CD14-positive monocyte (primary cell): Measurements from ENCODE around the gene KIAA0232. TPM values are rescaled to one million over a fixed set of nuclear protein-coding genes. Genes with fewer than 3 reads are reported as not detected.
"Not testable (repeated sequence)": the region's sequence is repeated elsewhere in the genome, so short reads cannot be mapped to it uniquely, and the experiment has no call there.

ENCODE experiments used
- DNase-seq, 3 donors: peaks; one replicate each; pipeline ENCODE4 v3.0.0-alpha.2; 2011 to 2022
- H2AFZ ChIP-seq: 2 replicates; pipeline ENCODE4 v1.6.0; 2012; ENCODE audit warnings: mild to moderate bottlenecking, low read depth, low read length, inconsistent platforms; ENCODE audit not compliant: insufficient read depth, poor library complexity, severe bottlenecking
- H3K27ac ChIP-seq, 2 donors: 1 replicate in 1 of 2; 2 replicates in 1 of 2; pipeline ENCODE4 v1.5.1; 2012 to 2013; ENCODE audit warnings: low read length in 2 of 2, control low read depth in 1 of 2, inconsistent platforms in 1 of 2, low read depth in 1 of 2, mild to moderate bottlenecking in 1 of 2
- H3K27me3 ChIP-seq, 2 donors: one replicate each; pipeline versions ENCODE4 v1.6.0 to v1.6.1; 2011 to 2013; ENCODE audit warnings: low read length in 2 of 2; ENCODE audit not compliant: control insufficient read depth in 2 of 2, insufficient read depth in 2 of 2
- H3K36me3 ChIP-seq, 2 donors: replicated peaks in 1 of 2; 1 replicate in 1 of 2; 2 replicates in 1 of 2; pipeline versions ENCODE4 v1.5.1 to v1.6.1; 2012 to 2013; ENCODE audit warnings: low read length in 2 of 2, control low read depth in 1 of 2, inconsistent platforms in 1 of 2, mild to moderate bottlenecking in 1 of 2; ENCODE audit not compliant: insufficient read depth in 2 of 2, control insufficient read depth in 1 of 2
- H3K4me1 ChIP-seq, 2 donors: 1 replicate in 1 of 2; 2 replicates in 1 of 2; pipeline versions ENCODE4 v1.5.1 to v1.6.1; 2012 to 2013; ENCODE audit warnings: low read length in 2 of 2, control low read depth in 1 of 2, inconsistent platforms in 1 of 2, mild to moderate bottlenecking in 1 of 2, moderate library complexity in 1 of 2; ENCODE audit not compliant: insufficient read depth in 2 of 2, control insufficient read depth in 1 of 2
- H3K4me2 ChIP-seq: replicated peaks from 2 replicates; pipeline ENCODE3; 2012; ENCODE audit warnings: low read length, moderate library complexity, mild to moderate bottlenecking; ENCODE audit not compliant: poor library complexity, severe bottlenecking; ENCODE audit errors: extremely low read depth
- H3K4me3 ChIP-seq, 3 experiments: fragments of 200-600 bp in 1 of 3; sonication (generic) in 1 of 3; replicated peaks in 1 of 3; 1 replicate in 2 of 3; 2 replicates in 1 of 3; pipeline ENCODE4 v1.5.1; 2011 to 2013; ENCODE audit warnings: low read length in 3 of 3, mild to moderate bottlenecking in 3 of 3, control low read depth in 2 of 3, low read depth in 2 of 3, inconsistent platforms in 1 of 3, moderate library complexity in 1 of 3
- H3K79me2 ChIP-seq: 2 replicates; pipeline ENCODE4 v1.6.0; 2012; ENCODE audit warnings: mild to moderate bottlenecking, control low read depth, inconsistent platforms, low read length, moderate library complexity; ENCODE audit not compliant: insufficient read depth
- H3K9ac ChIP-seq: 2 replicates; pipeline ENCODE4 v1.6.0; 2017; ENCODE audit warnings: low read length, mild to moderate bottlenecking; ENCODE audit not compliant: insufficient read depth, poor library complexity, severe bottlenecking
- H3K9me3 ChIP-seq, 2 donors: replicated peaks in 1 of 2; 1 replicate in 1 of 2; 2 replicates in 1 of 2; pipeline versions ENCODE4 v1.5.1 to v1.6.1; 2012 to 2013; ENCODE audit warnings: low read length in 2 of 2, control low read depth in 1 of 2; ENCODE audit not compliant: control insufficient read depth in 1 of 2, insufficient read depth in 1 of 2
- H4K20me1 ChIP-seq: 2 replicates; pipeline ENCODE4 v1.6.0; 2012; ENCODE audit warnings: mild to moderate bottlenecking, low read length, control low read depth, moderate library complexity; ENCODE audit not compliant: insufficient read depth
- H3K27ac Mint-ChIP-seq, 7 donors: one replicate each; pipeline ENCODE4 v1.8.0; 2020; ENCODE audit warnings: mild to moderate bottlenecking in 7 of 7, mixed read lengths in 7 of 7, moderate library complexity in 6 of 7, inconsistent platforms in 2 of 7
- H3K27me3 Mint-ChIP-seq, 3 donors: one replicate each; pipeline ENCODE4 v1.8.0; 2021 to 2022; ENCODE audit warnings: low read depth in 3 of 3, mild to moderate bottlenecking in 3 of 3, mixed read lengths in 3 of 3, moderate library complexity in 3 of 3, inconsistent platforms in 1 of 3
- H3K36me3 Mint-ChIP-seq, 2 donors: one replicate each; pipeline ENCODE4 v1.8.0; 2020; ENCODE audit warnings: mixed read lengths in 2 of 2, inconsistent platforms in 1 of 2, mild to moderate bottlenecking in 1 of 2
- H3K4me1 Mint-ChIP-seq: one replicate; pipeline ENCODE4 v1.8.0; 2020; ENCODE audit warnings: mild to moderate bottlenecking, mixed read lengths
- H3K4me3 Mint-ChIP-seq, 2 donors: one replicate each; pipeline ENCODE4 v1.8.0; 2020; ENCODE audit warnings: mild to moderate bottlenecking in 2 of 2, mixed read lengths in 2 of 2, moderate library complexity in 1 of 2
- H3K9me3 Mint-ChIP-seq, 7 donors: one replicate each; pipeline ENCODE4 v1.8.0; 2020 to 2022; ENCODE audit warnings: mixed read lengths in 7 of 7, mild to moderate bottlenecking in 6 of 7, moderate library complexity in 6 of 7, inconsistent platforms in 2 of 7
- CTCF ChIP-seq: fragments of 200-600 bp; IDR thresholded peaks from one replicate; pipeline ENCODE4 v1.8.0; 2022; ENCODE audit warnings: antibody characterized with exemption, mild to moderate bottlenecking
- WGBS: methylation state at CpG from one replicate; pipeline ENCODE4 v1.1.5; 2013; ENCODE audit warnings: missing lambda C conversion rate; ENCODE audit not compliant: insufficient coverage; 5-methylcytosine and 5-hydroxymethylcytosine counted together
- intact Hi-C, 2 donors: fragments of 100-400 bp; cut with micrococcal nuclease; formaldehyde crosslinking; loops; one replicate each; pipeline versions ENCODE4 v1.15.0 to v1.15.1; 2023
- polyA plus RNA-seq, 3 donors: library from polyadenylated mRNA; depleted of rRNA in 1 of 3; unstranded in 2 of 3; stranded (reverse) in 1 of 3; fragments of 300-500 nt in 2 of 3; fragments of >200 nt in 1 of 3; fragmentation: Illumina TruSeq in 2 of 3; gene quantifications; 1 replicate in 2 of 3; 2 replicates in 1 of 3; pipeline ENCODE4 v1.2.3, GENCODE V29; 2012 to 2021

Gene KIAA0232
- polyA plus RNA-seq, 3 donors: 12.3 to 27.3 (median 20.6) TPM

DNA sequence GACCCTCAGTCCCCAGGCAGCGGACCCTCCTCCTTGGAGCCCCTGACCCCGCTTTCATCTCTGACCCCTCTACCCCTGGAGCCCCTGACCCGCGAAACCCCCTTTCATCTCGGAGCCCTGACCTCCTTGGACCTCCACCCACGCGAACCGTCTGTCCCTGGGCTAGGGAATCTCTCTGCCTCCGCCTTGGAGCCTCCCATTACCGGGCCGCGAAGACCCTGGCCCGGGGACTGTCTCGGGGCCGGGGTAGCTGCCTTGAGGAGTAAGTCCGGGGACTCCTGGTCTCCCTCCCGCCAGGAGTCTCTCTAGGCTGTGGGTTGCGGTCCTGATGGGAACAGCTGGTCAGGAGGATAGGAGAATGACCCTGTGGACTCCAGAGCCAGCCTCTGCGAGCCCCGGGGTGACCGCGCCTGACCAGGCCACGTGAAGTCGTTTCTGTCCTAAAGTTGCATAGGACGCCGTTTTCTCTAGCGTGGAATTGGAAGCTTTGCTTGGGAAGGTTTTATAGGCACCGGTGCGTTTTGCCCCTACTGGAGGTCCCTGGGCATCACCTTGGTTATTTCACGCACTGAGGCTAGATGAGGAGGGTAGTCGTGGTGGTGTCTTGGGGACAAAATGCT, 127.9 kb downstream of the KIAA0232 start:
- Mint-ChIP-seq H3K36me3 (peaks cover 6% of the 10 kb centered on the region in 2 donors), H3K4me3 (peak overlapping the region; percentile 96 to 97), H3K27me3 (peaks cover 8 to 12% (median 11%) of the 10 kb centered on the region in 3 donors), H3K27ac (peak overlapping the region; percentile 81 to 96 (median 91)), H3K9me3 (peaks cover 0 to 3% (median 0%) of the 10 kb centered on the region in 7 donors), H3K4me1 (peaks cover 64% of the 10 kb centered on the region)
- Histone ChIP-seq H3K4me3 (peak overlapping the region; percentile 77 to 94 (median 78)), H3K27me3 (no peaks in the 10 kb centered on the region), H3K9me3 (no peaks in the 10 kb centered on the region), H3K79me2 (peaks cover 57% of the 10 kb centered on the region), H3K36me3 (no peaks in the 10 kb centered on the region), H3K4me1 (peaks cover 49 to 54% of the 10 kb centered on the region in 2 donors), H3K9ac (peak overlapping the region; percentile 93), H4K20me1 (peaks cover 53% of the 10 kb centered on the region), H3K4me2 (peak overlapping the region; percentile 98), H2AFZ (peak overlapping the region; percentile 80), H3K27ac (peak overlapping the region; percentile 51 to 90)
- TF ChIP-seq CTCF: no peak
- intact Hi-C loops: loop anchor here (2.0 to 10.0 kb wide), 4 partner anchors 74 to 154 kb away; partner anchors contain the start of genes GRPEL1 (in 1 of the 2) and TADA2B (in 1 of the 2)
- WGBS: 26% methylated on average over 31 of the region's 31 CpGs
- no peak for DNase-seq

GRCh38 chr4:6910960-6911874, 128.7 kb downstream of the KIAA0232 start:
- Mint-ChIP-seq H3K4me3 (peak overlapping the region; percentile 96 to 97), H3K9me3 (peaks cover 0 to 3% (median 0%) of the 10 kb centered on the region in 7 donors), H3K27me3 (peaks cover 8 to 12% (median 11%) of the 10 kb centered on the region in 3 donors), H3K4me1 (peaks cover 72% of the 10 kb centered on the region), H3K27ac (peak overlapping the region; percentile 25 to 96 (median 91)), H3K36me3 (peaks cover 6% of the 10 kb centered on the region in 2 donors)
- Histone ChIP-seq H3K4me1 (peaks cover 56 to 62% of the 10 kb centered on the region in 2 donors), H3K27ac (peak overlapping the region in 1 of 2 donors; percentile 90), H3K36me3 (no peaks in the 10 kb centered on the region), H3K9me3 (no peaks in the 10 kb centered on the region), H4K20me1 (peaks cover 60% of the 10 kb centered on the region), H3K4me2 (peak overlapping the region; percentile 98), H3K27me3 (no peaks in the 10 kb centered on the region), H2AFZ (peak overlapping the region; percentile 80), H3K9ac (peak overlapping the region; percentile 93), H3K4me3 (peak overlapping the region; percentile 77 to 94 (median 78)), H3K79me2 (peaks cover 65% of the 10 kb centered on the region)
- no peak for TF ChIP-seq CTCF
- WGBS: 81% methylated on average over 6 of the region's 15 CpGs
- intact Hi-C loops: loop anchor here (2.0 to 10.0 kb wide), 4 partner anchors 74 to 154 kb away; partner anchors contain the start of genes GRPEL1 (in 1 of the 2) and TADA2B (in 1 of the 2)
- no peak for DNase-seq

DNA sequence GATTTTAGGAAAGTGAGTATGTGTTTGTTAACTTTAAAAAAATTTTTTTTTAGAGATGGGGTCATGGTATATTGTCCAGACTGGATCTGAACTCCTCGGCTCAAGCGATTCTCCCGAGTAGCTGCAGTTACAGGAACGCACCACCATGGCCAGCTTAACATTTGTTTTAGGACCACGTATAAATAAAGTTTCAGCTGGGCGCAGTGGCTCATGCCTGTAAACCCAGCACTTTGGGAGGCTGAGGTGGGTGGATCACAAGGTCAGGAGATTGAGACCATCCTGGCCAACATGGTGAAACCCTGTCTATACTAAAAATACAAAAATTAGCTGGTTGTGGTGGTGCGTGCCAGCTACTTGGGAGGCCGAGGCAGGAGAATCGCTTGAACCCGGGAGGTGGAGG, 129.4 kb downstream of the KIAA0232 start:
- Mint-ChIP-seq H3K4me3 (peak overlapping the region in 1 of 2 donors; percentile 97), H3K4me1 (peaks cover 79% of the 10 kb centered on the region), H3K27ac (peak overlapping the region in 1 of 7 donors; percentile 25)
- not testable (repeated sequence) for H3K9me3 ChIP-seq, H3K27me3 ChIP-seq, H3K36me3 ChIP-seq, DNase-seq, H3K27ac ChIP-seq, H3K36me3 Mint-ChIP-seq, H2AFZ ChIP-seq, H3K9me3 Mint-ChIP-seq, H3K9ac ChIP-seq, H3K27me3 Mint-ChIP-seq
- intact Hi-C loops: loop anchor here (2.0 to 10.0 kb wide), 4 partner anchors 73 to 153 kb away; partner anchors contain the start of genes GRPEL1 (in 1 of the 2) and TADA2B (in 1 of the 2)
- Histone ChIP-seq H4K20me1 (peaks cover 67% of the 10 kb centered on the region), H3K4me2 (peak overlapping the region; percentile 98), H3K79me2 (peaks cover 72% of the 10 kb centered on the region), H3K4me3 (peak overlapping the region in 1 of 3 experiments; percentile 94), H3K4me1 (peaks cover 63 to 69% of the 10 kb centered on the region in 2 donors)
- WGBS: 100% methylated on average over 1 of the region's 10 CpGs
